Measurements from ENCODE around the gene RAD23A.

- TF ChIP-seq CTCF (IDR thresholded peaks at IDR 0.05) (no peak), POLR2A (IDR thresholded peaks at IDR 0.05) (no peak)
These were observed 545 bp downstream of the RAD23A start for GRCh38 chr19:12946092-12946721.

All from body of pancreas (tissue), 4 donors.